Fibroblast of skin of back (primary cell): ENCODE data around the gene ODF4. TPM values are rescaled to one million over a fixed set of nuclear protein-coding genes. Genes with fewer than 3 reads are reported as not detected.
A peak's percentile ranks its signal among the peaks of the same experiment; 100 is the strongest.

ENCODE experiments used
- DNase-seq: peaks from one replicate; pipeline ENCODE4 v3.0.0-alpha.2; 2013
- polyA plus RNA-seq, 2 experiments: library from polyadenylated mRNA; unstranded; fragments of 120-200 nt; gene quantifications; one replicate each; pipeline ENCODE4 v1.2.1, GENCODE V29; 2013; ENCODE audit not compliant: insufficient read length in 2 of 2

The ODF4 gene
- polyA plus RNA-seq (2013, experiment 1 of 2; ENCODE audit: insufficient read length), result not detected
- not detected for polyA plus RNA-seq (2013, experiment 2 of 2; ENCODE audit: insufficient read length)

- no peak for DNase-seq
These were observed at the start of gene ODF4 for GRCh38 chr17:8339540-8339939. Gene ODF4 (plus strand): TSS chr17:8339840. CDS start chr17:8340052, 212 bp downstream.

DNA sequence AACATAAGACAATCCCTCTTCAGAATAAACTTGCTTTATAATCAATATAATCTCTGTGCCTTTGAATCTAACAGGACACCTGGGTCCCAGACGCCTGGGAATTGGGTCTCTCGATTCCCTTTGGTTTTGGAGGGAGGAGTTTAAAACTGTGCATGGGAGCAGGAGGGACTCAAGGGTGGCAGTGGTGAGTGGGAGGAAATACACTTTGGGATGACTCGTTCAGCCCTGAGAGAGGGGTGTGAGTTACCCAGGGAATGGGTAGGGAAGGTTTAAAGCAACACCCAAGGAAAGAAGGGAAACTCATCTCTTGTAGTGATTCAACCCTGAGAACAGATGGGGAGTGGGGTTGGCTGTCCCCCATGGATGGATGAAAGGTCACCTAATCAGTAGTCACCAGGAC, 49.6 kb upstream of the ODF4 start:
- peak; percentile 25 for DNase-seq

- DNase-seq, result no peak
These were observed 46.8 kb upstream of the ODF4 start for GRCh38 chr17:8292639-8293395.

GRCh38 chr17:8294361-8294760, 45.3 kb upstream of the ODF4 start:
- no peak for DNase-seq

DNA sequence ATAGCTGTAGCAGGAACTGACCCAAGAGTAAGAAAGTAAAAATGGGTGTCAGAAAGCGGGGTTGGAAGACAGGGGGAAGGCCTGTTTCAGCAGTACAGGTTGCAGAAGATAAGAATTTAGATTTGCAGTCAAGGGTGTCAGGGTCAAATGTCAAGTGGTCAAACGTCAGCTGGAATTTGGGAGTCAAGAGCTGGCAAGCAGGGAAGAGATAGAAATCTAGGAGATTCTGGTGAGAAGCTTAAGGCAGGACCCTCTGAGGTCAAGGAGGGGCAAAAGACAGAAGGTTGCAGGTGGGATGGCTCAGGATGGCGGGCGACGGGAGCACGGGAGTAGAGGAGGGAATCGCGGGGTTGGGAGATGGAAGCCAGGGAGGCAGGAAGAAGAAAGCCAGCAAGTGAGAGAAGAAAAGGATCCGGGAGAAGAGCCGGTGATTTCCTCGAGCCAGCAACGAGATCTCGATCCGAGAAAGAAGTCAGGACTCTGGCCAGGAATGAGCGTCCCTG, 44.8 kb upstream of the ODF4 start:
- no peak for DNase-seq

GRCh38 chr17:8300226-8300625, 39.4 kb upstream of the ODF4 start:
- no peak for DNase-seq

GRCh38 chr17:8300627-8301242, 38.9 kb upstream of the ODF4 start:
- DNase-seq, result peak; percentile 70

DNA sequence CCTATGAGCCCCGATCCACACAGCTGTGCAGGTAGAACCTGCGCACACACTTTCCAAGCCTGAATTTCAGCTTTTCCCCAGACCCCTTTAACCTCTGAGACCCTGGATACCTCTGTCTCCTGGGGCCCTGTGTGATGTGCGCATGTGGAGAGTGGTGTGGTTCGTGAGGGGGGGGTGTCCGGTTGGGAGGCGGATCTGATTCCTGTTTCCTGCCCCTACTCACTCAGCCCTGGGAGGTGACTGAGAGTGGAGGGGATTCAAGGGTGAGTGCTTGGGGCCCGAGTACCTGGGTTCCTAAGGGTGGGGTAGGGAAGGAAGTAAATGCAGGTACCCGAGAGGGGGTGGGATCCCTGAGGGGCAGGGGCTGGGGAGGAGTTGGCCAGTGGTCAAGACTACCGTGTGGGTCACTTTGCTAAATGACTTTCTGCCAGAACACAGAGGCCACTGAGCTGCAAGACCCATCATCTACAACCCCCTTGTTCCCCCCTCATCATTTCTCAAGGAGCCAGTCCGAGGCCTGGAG, 29.0 kb upstream of the ODF4 start:
- DNase-seq, result no peak

- DNase-seq, result no peak
These were observed 28.4 kb upstream of the ODF4 start for GRCh38 chr17:8311131-8311790.

DNA sequence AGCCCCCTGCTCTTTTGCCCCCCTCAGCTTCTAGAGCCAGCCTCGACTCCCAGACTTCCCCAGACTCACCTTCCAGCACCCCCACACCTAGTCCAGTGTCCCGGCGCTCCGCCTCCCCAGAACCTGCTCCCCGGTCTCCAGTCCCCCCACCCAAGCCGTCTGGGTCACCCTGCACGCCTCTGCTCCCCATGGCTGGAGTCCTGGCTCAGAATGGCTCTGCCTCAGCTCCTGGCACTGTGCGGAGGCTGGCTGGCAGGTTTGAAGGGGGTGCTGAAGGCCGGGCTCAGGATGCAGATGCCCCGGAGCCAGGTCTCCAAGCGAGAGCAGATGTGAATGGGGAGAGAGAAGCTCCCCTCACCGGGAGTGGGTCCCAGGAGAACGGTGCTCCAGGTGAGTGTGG, 27.4 kb upstream of the ODF4 start:
- DNase-seq, result no peak

DNA sequence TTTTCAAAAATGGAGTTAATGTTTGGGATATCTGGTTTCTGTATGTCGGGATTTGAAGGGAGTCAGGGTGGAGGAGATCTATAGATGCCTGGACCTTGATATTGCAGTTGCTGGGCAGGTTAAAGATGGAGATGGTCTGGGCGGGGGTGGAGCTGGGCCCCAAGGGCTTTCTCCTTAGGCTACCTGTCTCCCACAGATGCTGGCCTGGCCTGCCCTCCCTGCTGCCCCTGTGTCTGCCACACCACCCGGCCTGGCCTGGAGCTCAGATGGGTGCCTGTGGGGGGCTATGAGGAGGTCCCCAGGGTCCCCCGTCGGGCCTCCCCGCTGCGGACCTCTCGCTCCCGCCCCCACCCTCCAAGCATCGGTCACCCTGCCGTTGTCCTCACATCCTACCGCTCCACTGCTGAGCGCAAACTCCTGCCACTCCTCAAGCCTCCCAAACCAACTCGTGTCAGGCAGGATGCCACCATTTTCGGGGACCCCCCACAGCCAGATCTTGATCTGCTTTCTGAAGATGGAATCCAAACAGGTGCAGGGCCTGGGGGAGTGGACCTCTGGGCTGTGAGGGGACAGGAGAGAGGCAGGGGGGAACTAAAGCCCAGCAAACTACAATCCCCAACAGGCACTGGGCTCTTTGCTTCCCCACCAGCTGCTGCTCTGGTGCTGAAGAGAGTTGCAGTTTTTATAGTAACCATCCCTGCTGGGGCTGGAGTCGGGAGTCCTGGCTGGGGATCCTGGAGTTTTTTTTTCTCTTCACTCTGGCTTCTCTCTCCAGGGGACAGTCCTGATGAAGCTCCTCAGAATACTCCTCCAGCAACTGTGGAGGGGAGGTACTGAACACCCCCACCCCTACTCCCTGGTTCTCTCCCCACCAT, 26.7 kb upstream of the ODF4 start:
- DNase-seq, result no peak

GRCh38 chr17:8314797-8315763, 24.6 kb upstream of the ODF4 start:
- DNase-seq, result no peak

DNA sequence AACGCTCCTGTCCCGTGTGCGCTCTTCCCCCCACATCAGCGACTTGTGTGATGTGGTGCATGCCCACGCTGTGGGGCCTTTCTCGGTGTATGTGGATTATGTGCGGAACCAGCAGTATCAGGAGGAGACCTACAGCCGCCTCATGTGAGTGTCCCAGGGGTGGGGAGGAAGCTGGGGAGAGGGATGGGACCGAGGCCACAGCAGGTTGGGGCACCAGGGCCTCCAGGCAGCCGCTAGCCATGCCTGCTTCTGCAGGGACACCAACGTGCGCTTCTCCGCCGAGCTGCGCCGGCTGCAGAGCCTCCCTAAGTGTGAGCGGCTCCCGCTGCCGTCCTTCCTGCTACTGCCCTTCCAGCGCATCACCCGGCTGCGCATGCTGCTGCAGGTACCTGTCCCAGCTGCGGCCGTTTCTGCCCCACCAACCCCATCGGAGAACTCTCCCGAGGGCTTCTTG, 23.8 kb upstream of the ODF4 start:
- DNase-seq, result no peak

GRCh38 chr17:8318010-8318935, 21.4 kb upstream of the ODF4 start:
- DNase-seq, result no peak

DNA sequence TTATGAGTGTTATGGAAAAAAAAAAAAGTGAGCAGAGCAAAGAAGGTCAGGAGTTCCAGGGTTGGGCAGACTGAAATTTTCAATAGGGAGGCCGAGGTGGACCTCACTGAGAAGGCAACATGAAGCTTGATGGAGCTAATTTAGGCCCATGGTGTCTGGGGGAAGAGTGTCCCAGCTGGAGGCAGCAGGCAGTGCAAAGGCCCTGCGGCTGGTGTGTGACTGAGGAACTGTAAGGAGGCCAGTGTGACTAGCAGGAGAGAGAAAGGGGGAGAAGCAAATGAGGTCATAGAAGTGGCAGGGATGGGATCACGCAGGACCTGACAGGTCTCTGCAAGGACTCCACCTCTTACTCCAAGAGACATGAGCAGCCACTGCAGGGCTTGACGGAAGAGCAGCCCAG, 19.4 kb upstream of the ODF4 start:
- no peak for DNase-seq

DNA sequence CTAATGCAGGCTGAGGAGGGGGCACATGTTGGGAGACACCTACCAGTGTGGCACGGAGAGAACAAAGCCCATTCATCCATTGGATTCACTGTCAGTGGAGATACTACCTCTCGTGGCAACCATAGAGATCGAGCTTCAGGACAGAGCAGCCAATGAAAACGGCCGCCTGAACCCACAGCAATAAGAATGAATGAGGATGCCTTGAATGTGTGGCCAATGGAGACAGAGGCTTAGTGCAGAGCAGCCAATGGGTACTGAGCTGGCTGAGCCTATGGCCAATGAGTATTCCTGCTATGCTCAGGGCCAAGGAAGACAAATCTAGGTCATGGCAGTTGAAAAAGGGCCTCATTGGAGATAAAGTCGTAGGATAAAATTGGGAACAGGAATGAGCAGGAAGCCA, 18.6 kb upstream of the ODF4 start:
- peak; percentile 21 for DNase-seq

DNA sequence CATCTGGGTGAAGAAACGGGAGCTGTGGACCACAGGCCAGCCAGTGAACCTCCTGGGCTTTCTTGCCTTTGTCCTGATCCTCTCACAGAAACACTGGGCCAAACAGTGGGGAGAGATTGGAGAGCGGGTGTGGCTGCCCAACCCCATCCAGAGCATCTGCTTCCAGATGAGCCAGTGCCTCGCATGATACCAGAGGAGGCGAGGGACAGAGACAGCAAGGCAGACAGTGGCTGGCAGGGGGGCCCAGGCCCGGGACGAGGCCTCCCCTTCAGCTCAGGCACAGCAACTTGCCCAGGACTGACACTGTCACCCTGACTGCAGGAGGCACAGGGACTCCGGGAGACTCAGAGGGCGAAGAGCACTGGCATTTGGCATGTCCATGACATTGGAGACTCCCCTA, 17.6 kb upstream of the ODF4 start:
- DNase-seq, result no peak

- no peak for DNase-seq
These were observed 15.5 kb upstream of the ODF4 start for GRCh38 chr17:8324132-8324531.

DNA sequence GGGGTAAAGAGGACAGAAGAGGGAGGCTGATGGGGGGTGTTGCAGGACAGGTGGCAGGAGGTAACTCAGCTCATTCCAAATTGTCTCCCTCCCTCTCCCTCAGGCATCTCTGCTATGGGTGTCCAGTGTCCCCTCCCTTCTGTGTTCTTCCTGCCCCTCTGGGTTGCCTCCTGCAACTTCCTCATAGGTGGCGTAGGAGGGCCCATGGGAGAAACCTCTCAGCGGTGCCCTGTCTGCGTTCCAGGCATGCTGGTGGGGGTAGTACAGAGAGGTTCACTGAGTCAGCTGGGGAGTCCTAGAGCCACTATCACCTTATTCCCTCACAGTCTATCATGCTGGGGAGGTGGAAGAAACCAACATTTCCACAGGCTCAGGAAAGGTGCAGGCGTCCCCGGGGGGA, 14.7 kb upstream of the ODF4 start:
- DNase-seq, result no peak
